ENCODE measurements around the gene CFAP410.
"Not testable (repeated sequence)": the region's sequence is repeated elsewhere in the genome, so short reads cannot be mapped to it uniquely, and the experiment has no call there.

Gene CFAP410

GRCh38 chr21:44315691-44316203 lies 23.4 kb downstream of the CFAP410 start:
- DNase-seq, result no peak

DNA sequence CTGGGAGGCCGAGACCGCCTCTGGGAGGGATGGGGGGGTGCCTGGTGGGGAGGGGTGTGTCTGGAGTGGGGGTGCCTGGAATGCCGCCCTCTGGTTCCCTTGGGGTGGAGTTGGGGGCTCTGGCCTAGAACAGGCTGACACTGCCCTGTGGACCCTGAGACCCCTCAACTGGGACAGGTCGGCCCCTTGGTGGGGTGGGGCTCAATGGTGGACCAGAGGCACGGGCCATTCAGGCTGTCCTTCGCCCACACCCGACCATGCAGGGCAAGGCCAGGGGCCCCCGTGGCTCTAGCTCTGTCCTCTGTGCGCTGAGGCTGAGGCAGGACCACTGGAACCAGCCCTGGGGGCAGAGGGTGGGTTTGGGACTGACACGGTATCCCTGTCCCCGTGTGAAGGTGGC lies 24.6 kb downstream of the CFAP410 start:
- DNase-seq, result no peak

- no peak for DNase-seq
These were observed 25.1 kb downstream of the CFAP410 start for GRCh38 chr21:44314128-44314527.

GRCh38 chr21:44313451-44313850 lies 25.7 kb downstream of the CFAP410 start:
- DNase-seq, result no peak

GRCh38 chr21:44312716-44313115 lies 26.5 kb downstream of the CFAP410 start:
- DNase-seq, result no peak

DNA sequence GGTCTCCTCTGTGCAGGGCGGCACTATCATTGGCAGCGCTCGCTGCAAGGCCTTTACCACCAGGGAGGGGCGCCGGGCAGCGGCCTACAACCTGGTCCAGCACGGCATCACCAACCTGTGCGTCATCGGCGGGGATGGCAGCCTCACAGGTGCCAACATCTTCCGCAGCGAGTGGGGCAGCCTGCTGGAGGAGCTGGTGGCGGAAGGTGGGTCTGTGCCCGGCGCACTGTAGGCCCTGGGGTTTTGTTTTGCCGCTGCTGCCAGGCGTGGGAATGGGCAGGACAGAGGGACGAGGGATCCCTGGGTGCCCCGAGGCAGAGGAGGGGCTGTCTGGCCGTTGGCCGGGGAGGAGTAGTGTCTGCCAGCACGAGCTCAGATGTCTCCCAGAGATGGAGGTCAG lies 27.1 kb downstream of the CFAP410 start:
- DNase-seq, result no peak

GRCh38 chr21:44310628-44311507 lies 28.3 kb downstream of the CFAP410 start:
- DNase-seq, result no peak

- no peak for DNase-seq
These were observed 32.1 kb downstream of the CFAP410 start for GRCh38 chr21:44306936-44307704.

- DNase-seq, result no peak
These were observed 33.5 kb downstream of the CFAP410 start for GRCh38 chr21:44305691-44306090.

- peak; percentile 85 for DNase-seq
These were observed 34.3 kb downstream of the CFAP410 start for GRCh38 chr21:44304877-44305293.

DNA sequence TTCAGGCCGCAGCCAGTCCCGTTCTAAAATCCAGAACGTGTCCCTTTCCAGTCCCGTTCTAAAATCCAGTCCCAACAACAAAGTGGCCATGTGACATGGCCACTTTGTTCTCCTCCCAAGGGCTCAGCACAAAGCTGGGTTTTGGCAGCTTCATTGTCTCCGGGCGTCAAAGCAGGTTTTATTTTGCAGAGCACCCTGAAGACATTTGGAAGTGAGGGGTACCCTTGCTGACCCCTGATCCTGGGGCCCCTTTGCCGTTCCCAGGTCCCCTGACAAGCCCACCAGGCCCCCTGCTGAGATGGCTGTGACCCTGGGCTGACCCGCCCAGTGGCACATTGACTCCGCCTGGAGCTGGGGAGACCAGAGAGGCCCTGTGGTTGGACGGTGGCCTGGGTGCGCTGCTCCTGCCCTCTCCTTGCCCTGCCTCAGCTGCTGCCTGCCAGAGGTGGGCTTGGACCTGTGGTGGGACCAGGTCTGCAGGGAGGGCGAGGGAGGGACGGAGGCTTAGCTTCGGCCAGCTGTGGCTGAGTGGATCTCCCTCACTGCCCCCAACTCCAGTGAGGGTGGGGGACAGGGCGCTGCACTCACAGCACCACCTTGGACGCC lies 35.1 kb downstream of the CFAP410 start:
- DNase-seq, result peak; percentile 70

DNA sequence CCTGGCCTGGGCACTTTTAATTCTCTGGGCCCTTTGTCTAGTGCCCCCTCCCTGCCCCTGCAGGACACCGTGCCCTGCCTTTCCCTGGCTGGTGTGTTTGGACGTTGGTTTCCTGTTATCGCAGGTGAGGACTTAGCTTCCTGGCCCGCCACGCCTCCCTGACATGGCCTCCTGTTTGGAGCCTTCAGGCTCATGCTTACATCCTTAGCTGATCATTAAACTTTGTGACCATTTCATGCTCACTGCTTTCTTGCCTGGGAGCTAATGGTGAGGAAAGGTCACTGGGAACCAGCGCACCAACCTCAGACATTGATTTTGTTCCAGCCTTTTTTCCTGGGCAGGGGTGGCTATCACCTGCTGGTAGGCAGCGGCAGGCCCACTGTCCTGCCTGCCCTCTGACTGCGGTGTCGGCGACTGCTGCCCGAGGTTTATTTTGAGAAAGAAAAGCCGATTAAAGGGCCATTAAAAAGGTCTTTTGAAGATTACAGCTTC lies 35.7 kb downstream of the CFAP410 start:
- peak; percentile 56 for DNase-seq

GRCh38 chr21:44302573-44303401 lies 36.4 kb downstream of the CFAP410 start:
- DNase-seq, result not testable (repeated sequence)

DNA sequence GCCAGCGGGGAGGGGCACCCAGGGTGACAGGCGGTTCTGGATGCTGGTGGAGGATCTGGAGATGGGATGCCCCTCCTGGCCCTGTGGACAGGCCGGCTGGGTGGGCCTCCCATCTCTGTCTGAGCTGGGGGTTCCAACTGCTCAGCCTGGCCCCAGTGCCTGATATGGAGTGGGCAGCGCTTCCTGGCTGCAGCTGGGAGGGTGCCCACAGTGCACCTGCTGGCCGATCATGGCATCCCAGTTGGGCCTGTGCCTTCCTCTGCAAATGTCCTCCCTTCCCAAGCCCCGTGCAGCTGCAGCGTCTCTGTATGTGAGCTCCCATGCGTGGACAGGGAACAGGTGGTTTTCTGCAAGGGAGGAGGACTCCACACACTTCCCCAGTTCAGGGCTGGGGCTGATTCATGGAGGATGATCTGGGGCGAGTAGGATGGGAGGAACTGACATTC lies 37.2 kb downstream of the CFAP410 start:
- DNase-seq, result peak; percentile 23

DNA sequence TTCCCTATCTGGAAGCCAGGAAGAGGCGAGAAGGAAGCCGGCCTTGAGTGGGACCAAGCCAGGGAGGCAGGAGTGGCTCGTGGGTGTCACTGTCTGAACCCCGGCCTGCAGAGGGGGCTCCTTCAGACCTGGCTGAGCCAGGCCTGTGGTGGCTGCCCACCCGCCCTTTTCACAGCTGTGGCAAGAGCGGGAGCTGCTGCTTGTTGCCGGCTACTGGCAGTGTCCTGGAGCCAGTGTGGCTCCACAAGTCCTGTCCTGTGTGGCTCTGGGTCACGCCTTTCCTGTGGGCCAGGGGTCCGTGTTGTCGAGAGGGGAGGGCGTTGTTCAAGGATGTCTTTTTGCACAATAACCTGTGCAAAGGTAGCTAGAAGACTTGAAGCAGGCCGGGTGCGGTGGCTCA lies 38.0 kb downstream of the CFAP410 start:
- DNase-seq, result no peak

GRCh38 chr21:44300262-44300959 lies 38.8 kb downstream of the CFAP410 start:
- peak; percentile 72 for DNase-seq

DNA sequence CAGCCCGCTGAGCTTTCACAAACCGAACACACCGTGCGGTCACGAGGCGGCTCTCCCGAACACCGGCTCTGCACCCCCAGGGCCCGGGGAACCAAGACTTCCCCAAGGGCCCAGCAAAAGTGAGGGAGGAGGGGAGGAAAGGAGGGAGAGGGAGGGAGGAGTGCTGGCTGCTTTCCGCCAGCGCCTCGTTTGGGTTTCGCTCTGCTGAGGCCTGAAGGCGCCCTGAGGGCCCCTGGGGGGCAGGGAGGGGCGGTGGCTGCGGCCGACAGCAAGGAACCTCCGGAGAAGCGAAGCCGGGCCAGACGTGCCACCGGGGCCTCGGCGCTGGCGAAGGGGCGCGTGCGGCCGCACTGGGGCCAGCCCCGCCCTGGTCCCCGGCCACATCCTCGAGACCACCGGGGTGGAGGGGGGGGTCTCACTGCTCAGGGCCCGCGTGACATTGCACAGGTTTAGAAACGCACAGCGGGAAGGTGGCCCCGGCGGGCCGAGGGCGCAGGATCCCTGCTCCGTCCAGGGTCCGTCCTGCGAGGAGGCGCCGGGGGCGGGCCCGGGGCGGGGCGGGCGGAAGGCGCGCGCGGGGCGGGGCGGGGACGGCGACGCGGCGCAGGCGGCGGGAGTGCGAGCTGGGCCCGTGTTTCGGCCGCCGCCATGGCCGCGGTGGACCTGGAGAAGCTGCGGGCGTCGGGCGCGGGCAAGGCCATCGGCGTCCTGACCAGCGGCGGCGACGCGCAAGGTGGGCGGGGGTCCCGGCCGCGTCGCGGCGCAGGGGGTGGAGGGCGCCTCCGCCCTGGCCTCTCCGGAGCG lies 39.5 kb downstream of the CFAP410 start, which contains the start of gene PFKL:
Gene PFKL (plus strand): TSS at position 596 of the 804 bp plus-strand sequence. CDS start 53 bp downstream, at position 649.
- DNase-seq, result peak; percentile 78

- DNase-seq, result no peak
These were observed 40.1 kb downstream of the CFAP410 start for GRCh38 chr21:44299085-44299457.

DNA sequence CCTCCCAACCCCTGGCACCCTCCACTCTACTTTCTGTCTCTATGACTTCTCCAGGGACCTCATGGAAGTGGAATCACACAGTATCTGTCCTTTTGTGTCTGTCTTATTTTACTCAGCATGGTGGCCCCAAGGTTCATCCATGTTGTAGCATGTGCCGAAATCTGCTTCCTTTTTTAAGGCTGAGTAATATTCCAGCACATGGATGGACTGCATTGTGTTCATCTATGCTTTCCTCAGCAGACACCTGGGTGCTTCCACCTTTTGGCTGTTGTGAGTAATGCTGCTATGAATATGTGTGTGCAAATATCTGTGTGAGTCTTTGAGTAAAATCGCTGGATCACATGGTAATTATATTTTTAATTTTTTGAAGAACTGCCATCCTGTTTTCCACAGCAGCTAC lies 40.9 kb downstream of the CFAP410 start:
- no peak for DNase-seq

- DNase-seq, result peak; percentile 94
These were observed 41.5 kb downstream of the CFAP410 start for GRCh38 chr21:44297525-44298290.

Measured in eye (tissue), 1 donor.